Subcutaneous abdominal adipose tissue (tissue), 5 donors: ENCODE data around the gene TLX2.
"Not testable (repeated sequence)": the region's sequence is repeated elsewhere in the genome, so short reads cannot be mapped to it uniquely, and the experiment has no call there.

Experiments used
- H3K27ac ChIP-seq: one replicate; pipeline ENCODE4 v1.7.0; 2013; ENCODE audit warnings: low read depth, mild to moderate bottlenecking, inconsistent platforms, low read length, moderate library complexity
- H3K27me3 ChIP-seq, 5 donors: one replicate each; pipeline ENCODE4 v1.7.0; 2013; ENCODE audit warnings: low read length in 5 of 5, inconsistent platforms in 1 of 5; ENCODE audit not compliant: control insufficient read depth in 5 of 5, insufficient read depth in 4 of 5
- H3K36me3 ChIP-seq, 5 donors: one replicate each; pipeline ENCODE4 v1.7.0; 2013; ENCODE audit warnings: low read length in 5 of 5; ENCODE audit not compliant: control insufficient read depth in 5 of 5, insufficient read depth in 5 of 5
- H3K4me1 ChIP-seq, 5 donors: one replicate each; pipeline ENCODE4 v1.7.0; 2013; ENCODE audit warnings: low read length in 5 of 5, mild to moderate bottlenecking in 3 of 5, moderate library complexity in 1 of 5; ENCODE audit not compliant: control insufficient read depth in 5 of 5, insufficient read depth in 5 of 5
- H3K4me3 ChIP-seq, 5 donors: one replicate each; pipeline ENCODE4 v1.7.0; 2013; ENCODE audit warnings: low read length in 5 of 5, low read depth in 1 of 5
- H3K9ac ChIP-seq, 5 donors: one replicate each; pipeline ENCODE4 v1.7.0; 2013; ENCODE audit warnings: low read length in 5 of 5, mild to moderate bottlenecking in 4 of 5, moderate library complexity in 3 of 5
- H3K9me3 ChIP-seq, 5 donors: one replicate each; pipeline ENCODE4 v1.7.0; 2013; ENCODE audit warnings: low read length in 5 of 5; ENCODE audit not compliant: control insufficient read depth in 5 of 5
- donor health status: healthy.
- donor health status: healthy.
- donor health status: healthy.
- donor health status: healthy.
- donor health status: healthy.

TLX2 gene

GRCh38 chr2:74514368-74515270 is at the start of gene TLX2:
TLX2 (plus strand) TSS chr2:74514450; CDS start chr2:74514807, 357 bp downstream.
- H3K9ac ChIP-seq: no peak within 1 kb of the TSS
- no peak within 1 kb of the TSS for H3K27ac ChIP-seq
- H3K27me3 ChIP-seq: peaks cover 64 to 89% (median 75%) of the 10 kb centered on the region in 5 donors
- H3K4me1 ChIP-seq: peaks cover 0 to 29% (median 24%) of the 10 kb centered on the region in 5 donors
- no peaks in the 10 kb centered on the region for H3K36me3 ChIP-seq
- no peaks in the 10 kb centered on the region for H3K9me3 ChIP-seq
- no peak within 1 kb of the TSS for H3K4me3 ChIP-seq

- H3K9ac ChIP-seq, H3K4me3 ChIP-seq, H3K27me3 ChIP-seq, H3K27ac ChIP-seq, H3K9me3 ChIP-seq: not testable (repeated sequence)
- Histone ChIP-seq H3K4me1 (peaks cover 2 to 27% (median 26%) of the 10 kb centered on the region in 5 donors), H3K36me3 (peaks cover 0 to 16% (median 14%) of the 10 kb centered on the region in 5 donors)
These were observed 43.5 kb upstream of the TLX2 start for GRCh38 chr2:74470742-74471141.

GRCh38 chr2:74471332-74472065 is 42.8 kb upstream of the TLX2 start:
- Histone ChIP-seq H3K4me1 (peaks cover 2 to 23% (median 22%) of the 10 kb centered on the region in 5 donors), H3K27ac (peak overlapping the region; percentile 93), H3K27me3 (no peaks in the 10 kb centered on the region), H3K9ac (peak overlapping the region in 4 of 5 donors; percentile 83 to 92 (median 88)), H3K36me3 (peaks cover 0 to 19% (median 14%) of the 10 kb centered on the region in 5 donors), H3K4me3 (peak overlapping the region; percentile 86 to 98 (median 92)), H3K9me3 (no peaks in the 10 kb centered on the region)

- Histone ChIP-seq H3K9me3 (no peaks in the 10 kb centered on the region), H3K9ac (peak within 1 kb of the TSS; percentile 77 to 92 (median 84)), H3K36me3 (peaks cover 0 to 24% (median 17%) of the 10 kb centered on the region in 5 donors), H3K27me3 (no peaks in the 10 kb centered on the region), H3K4me1 (peaks cover 2 to 28% (median 27%) of the 10 kb centered on the region in 5 donors), H3K4me3 (peak within 1 kb of the TSS; percentile 86 to 98 (median 92)), H3K27ac (peak within 1 kb of the TSS; percentile 93)
These were observed 41.9 kb upstream of the TLX2 start, which contains the start of gene MRPL53 for GRCh38 chr2:74472086-74472944. MRPL53 (minus strand) TSS chr2:74472680; CDS start chr2:74472660, 20 bp downstream.

GRCh38 chr2:74472945-74473258 is 41.3 kb upstream of the TLX2 start:
- no peaks in the 10 kb centered on the region for H3K27me3 ChIP-seq
- H3K9me3 ChIP-seq: no peaks in the 10 kb centered on the region
- peak overlapping the region; percentile 93 for H3K27ac ChIP-seq
- peaks cover 2 to 29% (median 27%) of the 10 kb centered on the region in 5 donors for H3K4me1 ChIP-seq
- H3K4me3 ChIP-seq: peak overlapping the region; percentile 86 to 98 (median 92)
- H3K9ac ChIP-seq: peak overlapping the region; percentile 77 to 92 (median 84)
- peaks cover 0 to 29% (median 20%) of the 10 kb centered on the region in 5 donors for H3K36me3 ChIP-seq

GRCh38 chr2:74474481-74474880 is 39.8 kb upstream of the TLX2 start:
- no peaks in the 10 kb centered on the region for H3K27me3 ChIP-seq
- no peaks in the 10 kb centered on the region for H3K9me3 ChIP-seq
- H3K9ac ChIP-seq: no peak overlapping the region
- H3K36me3 ChIP-seq: peaks cover 3 to 34% (median 22%) of the 10 kb centered on the region in 5 donors
- no peak overlapping the region for H3K4me3 ChIP-seq
- peaks cover 2 to 29% (median 27%) of the 10 kb centered on the region in 5 donors for H3K4me1 ChIP-seq
- no peak overlapping the region for H3K27ac ChIP-seq

- peaks cover 3 to 38% (median 24%) of the 10 kb centered on the region in 5 donors for H3K36me3 ChIP-seq
- H3K27me3 ChIP-seq: no peaks in the 10 kb centered on the region
- no peaks in the 10 kb centered on the region for H3K9me3 ChIP-seq
- H3K9ac ChIP-seq: no peak overlapping the region
- peaks cover 2 to 29% (median 27%) of the 10 kb centered on the region in 5 donors for H3K4me1 ChIP-seq
- no peak overlapping the region for H3K4me3 ChIP-seq
- H3K27ac ChIP-seq: no peak overlapping the region
These were observed 39.4 kb upstream of the TLX2 start for GRCh38 chr2:74474899-74475298.

- Histone ChIP-seq H3K9me3 (no peaks in the 10 kb centered on the region), H3K27me3 (no peaks in the 10 kb centered on the region), H3K36me3 (peaks cover 6 to 42% (median 21%) of the 10 kb centered on the region in 5 donors), H3K9ac (peak overlapping the region in 4 of 5 donors; percentile 81 to 94 (median 90)), H3K27ac (peak overlapping the region; percentile 84), H3K4me1 (peaks cover 6 to 38% (median 33%) of the 10 kb centered on the region in 5 donors), H3K4me3 (peak overlapping the region; percentile 6 to 100 (median 98))
These were observed 32.8 kb upstream of the TLX2 start for GRCh38 chr2:74481431-74481830.
